Measurements from ENCODE around the gene AKAP1. TPM values are rescaled to one million over a fixed set of nuclear protein-coding genes. Genes with fewer than 3 reads are reported as not detected.

The AKAP1 gene
- polyA plus RNA-seq, 1 donor from 2014 or later = 38.7 TPM

DNA sequence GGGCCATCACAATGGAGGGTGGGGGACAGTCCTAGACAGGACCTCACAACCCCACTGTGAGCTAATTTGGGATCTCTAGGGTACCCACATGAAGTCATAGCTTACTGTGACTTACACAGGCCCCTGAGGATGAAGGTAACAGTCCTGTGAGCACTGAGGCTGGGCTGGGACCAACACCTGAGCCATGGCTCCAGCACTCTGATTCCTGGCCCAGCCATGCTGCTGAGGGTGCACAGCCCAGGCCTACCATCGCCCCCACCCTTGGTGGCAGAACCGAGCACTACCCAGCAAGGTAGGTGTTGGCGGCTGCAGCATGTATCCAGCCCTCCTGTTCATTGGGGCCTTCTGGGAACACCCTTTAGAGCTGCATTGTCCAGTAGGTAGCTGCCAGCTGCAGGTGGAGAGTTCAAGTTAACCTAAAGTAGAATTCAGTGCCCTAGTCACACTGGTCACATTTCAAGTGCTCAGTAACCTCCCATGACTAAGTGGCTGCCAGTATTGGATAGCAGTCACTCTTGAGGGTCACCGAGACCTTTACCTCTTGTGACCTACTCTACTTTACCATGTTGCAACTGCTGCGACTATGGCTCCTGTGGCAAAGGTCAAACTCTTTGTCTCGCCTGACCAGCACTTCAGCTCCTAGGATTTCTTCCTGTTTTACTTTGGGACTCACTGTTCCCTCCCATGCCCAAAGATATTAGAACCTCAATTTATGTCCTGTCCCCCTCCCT, 11.6 kb downstream of the AKAP1 start:
- H4K20me1 ChIP-seq (ENCODE audit: insufficient read depth) = no peaks in the 10 kb centered on the region
- no peaks in the 10 kb centered on the region for H3K9me3 ChIP-seq (ENCODE audit: low read length)
- H3K79me2 ChIP-seq (replicated peaks; ENCODE audit: insufficient read depth, low read length) = peaks cover 7% of the 10 kb centered on the region
- H2AFZ ChIP-seq (ENCODE audit: low read depth, low read length) = no peak overlapping the region
- H3F3A ChIP-seq (ENCODE audit: insufficient read depth, low read length, poor library complexity, severe bottlenecking) = no peaks in the 10 kb centered on the region
- H3K9me2 ChIP-seq (ENCODE audit: insufficient read depth, low read length) = no peaks in the 10 kb centered on the region
- no peak overlapping the region for H3K4me2 ChIP-seq (ENCODE audit: low read length)
- H3K9ac ChIP-seq (ENCODE audit: low read length) = no peak overlapping the region
- TF ChIP-seq POLR2AphosphoS5 (IDR thresholded peaks at IDR 0.05) (no peak), RAD21 (conservative IDR thresholded peaks at IDR 0.05) (no peak)
- TF ChIP-seq, protein P1, sequence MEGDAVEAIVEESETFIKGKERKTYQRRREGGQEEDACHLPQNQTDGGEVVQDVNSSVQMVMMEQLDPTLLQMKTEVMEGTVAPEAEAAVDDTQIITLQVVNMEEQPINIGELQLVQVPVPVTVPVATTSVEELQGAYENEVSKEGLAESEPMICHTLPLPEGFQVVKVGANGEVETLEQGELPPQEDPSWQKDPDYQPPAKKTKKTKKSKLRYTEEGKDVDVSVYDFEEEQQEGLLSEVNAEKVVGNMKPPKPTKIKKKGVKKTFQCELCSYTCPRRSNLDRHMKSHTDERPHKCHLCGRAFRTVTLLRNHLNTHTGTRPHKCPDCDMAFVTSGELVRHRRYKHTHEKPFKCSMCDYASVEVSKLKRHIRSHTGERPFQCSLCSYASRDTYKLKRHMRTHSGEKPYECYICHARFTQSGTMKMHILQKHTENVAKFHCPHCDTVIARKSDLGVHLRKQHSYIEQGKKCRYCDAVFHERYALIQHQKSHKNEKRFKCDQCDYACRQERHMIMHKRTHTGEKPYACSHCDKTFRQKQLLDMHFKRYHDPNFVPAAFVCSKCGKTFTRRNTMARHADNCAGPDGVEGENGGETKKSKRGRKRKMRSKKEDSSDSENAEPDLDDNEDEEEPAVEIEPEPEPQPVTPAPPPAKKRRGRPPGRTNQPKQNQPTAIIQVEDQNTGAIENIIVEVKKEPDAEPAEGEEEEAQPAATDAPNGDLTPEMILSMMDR (IDR thresholded peaks at IDR 0.05; ENCODE audit: poor library complexity, severe bottlenecking) = no peak
- no peak overlapping the region for H3K27ac ChIP-seq (ENCODE audit: low read length)
- no peaks in the 10 kb centered on the region for H3K36me3 ChIP-seq (ENCODE audit: insufficient read depth, low read length)
- no peaks in the 10 kb centered on the region for H3K27me3 ChIP-seq (ENCODE audit: insufficient read depth, low read depth, low read length)
- H3K4me3 ChIP-seq (ENCODE audit: low read length) = no peak overlapping the region

DNA sequence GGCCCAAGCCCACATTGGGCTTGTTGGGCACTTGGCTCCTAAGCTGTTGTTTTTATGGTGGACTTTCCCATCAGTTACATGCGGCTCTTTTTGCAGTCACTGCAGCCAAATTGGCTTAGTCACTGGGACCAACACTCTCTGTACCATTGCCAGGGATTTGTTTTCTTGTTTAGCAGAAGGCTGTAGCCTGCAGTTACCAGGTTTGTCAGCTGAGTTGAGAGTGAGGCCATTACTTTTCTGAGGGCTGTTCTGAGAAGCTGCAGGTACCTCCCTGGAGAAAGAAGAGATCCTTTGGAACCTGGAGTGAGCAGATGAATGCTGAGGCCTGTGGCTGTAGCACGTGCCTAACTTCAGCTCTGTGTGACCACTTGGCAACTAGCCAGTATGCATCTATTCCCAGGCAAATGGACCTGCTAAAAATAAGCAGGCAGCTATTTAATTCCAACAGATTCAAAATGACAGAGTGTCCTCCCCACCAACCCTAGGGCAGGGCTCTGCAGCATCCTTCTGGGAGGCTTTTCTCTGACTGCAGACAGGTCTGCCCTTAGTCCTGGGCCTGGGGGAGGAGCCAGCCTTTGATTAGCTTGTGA, 12.9 kb downstream of the AKAP1 start:
- Histone ChIP-seq H3K36me3 (ENCODE audit: insufficient read depth, low read length) (no peaks in the 10 kb centered on the region), H3K27ac (ENCODE audit: low read length) (no peak overlapping the region), H3F3A (ENCODE audit: insufficient read depth, low read length, poor library complexity, severe bottlenecking) (no peaks in the 10 kb centered on the region), H2AFZ (ENCODE audit: low read depth, low read length) (no peak overlapping the region), H3K9me3 (ENCODE audit: low read length) (no peaks in the 10 kb centered on the region), H3K4me2 (ENCODE audit: low read length) (no peak overlapping the region), H3K27me3 (ENCODE audit: insufficient read depth, low read depth, low read length) (no peaks in the 10 kb centered on the region), H4K20me1 (ENCODE audit: insufficient read depth) (no peaks in the 10 kb centered on the region), H3K4me3 (ENCODE audit: low read length) (no peak overlapping the region), H3K9ac (ENCODE audit: low read length) (no peak overlapping the region), H3K79me2 (replicated peaks; ENCODE audit: insufficient read depth, low read length) (peaks cover 7% of the 10 kb centered on the region), H3K9me2 (ENCODE audit: insufficient read depth, low read length) (no peaks in the 10 kb centered on the region)
- no peak for TF ChIP-seq RAD21 (conservative IDR thresholded peaks at IDR 0.05)
- no peak for TF ChIP-seq POLR2AphosphoS5 (IDR thresholded peaks at IDR 0.05)
- TF ChIP-seq, protein P1 (IDR thresholded peaks at IDR 0.05; ENCODE audit: poor library complexity, severe bottlenecking) = no peak
- no peak for TF ChIP-seq EP300 (conservative IDR thresholded peaks at IDR 0.05; ENCODE audit: poor library complexity, severe bottlenecking)
- TF ChIP-seq EZH2 (IDR thresholded peaks at IDR 0.05; ENCODE audit: borderline replicate concordance, insufficient read depth, low read length, poor library complexity, severe bottlenecking) = no peak
- no peak for TF ChIP-seq MXI1 (conservative IDR thresholded peaks at IDR 0.05; ENCODE audit: poor library complexity, severe bottlenecking)
- no peak for TF ChIP-seq TAF1 (IDR thresholded peaks at IDR 0.05; ENCODE audit: low read depth)
- no peak for TF ChIP-seq SMC3 (conservative IDR thresholded peaks at IDR 0.05; ENCODE audit: poor library complexity)
- TF ChIP-seq, protein P2, sequence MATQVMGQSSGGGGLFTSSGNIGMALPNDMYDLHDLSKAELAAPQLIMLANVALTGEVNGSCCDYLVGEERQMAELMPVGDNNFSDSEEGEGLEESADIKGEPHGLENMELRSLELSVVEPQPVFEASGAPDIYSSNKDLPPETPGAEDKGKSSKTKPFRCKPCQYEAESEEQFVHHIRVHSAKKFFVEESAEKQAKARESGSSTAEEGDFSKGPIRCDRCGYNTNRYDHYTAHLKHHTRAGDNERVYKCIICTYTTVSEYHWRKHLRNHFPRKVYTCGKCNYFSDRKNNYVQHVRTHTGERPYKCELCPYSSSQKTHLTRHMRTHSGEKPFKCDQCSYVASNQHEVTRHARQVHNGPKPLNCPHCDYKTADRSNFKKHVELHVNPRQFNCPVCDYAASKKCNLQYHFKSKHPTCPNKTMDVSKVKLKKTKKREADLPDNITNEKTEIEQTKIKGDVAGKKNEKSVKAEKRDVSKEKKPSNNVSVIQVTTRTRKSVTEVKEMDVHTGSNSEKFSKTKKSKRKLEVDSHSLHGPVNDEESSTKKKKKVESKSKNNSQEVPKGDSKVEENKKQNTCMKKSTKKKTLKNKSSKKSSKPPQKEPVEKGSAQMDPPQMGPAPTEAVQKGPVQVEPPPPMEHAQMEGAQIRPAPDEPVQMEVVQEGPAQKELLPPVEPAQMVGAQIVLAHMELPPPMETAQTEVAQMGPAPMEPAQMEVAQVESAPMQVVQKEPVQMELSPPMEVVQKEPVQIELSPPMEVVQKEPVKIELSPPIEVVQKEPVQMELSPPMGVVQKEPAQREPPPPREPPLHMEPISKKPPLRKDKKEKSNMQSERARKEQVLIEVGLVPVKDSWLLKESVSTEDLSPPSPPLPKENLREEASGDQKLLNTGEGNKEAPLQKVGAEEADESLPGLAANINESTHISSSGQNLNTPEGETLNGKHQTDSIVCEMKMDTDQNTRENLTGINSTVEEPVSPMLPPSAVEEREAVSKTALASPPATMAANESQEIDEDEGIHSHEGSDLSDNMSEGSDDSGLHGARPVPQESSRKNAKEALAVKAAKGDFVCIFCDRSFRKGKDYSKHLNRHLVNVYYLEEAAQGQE (IDR thresholded peaks at IDR 0.05; ENCODE audit: borderline replicate concordance) = no peak
